Glomerular visceral epithelial cell (primary cell): Measurements from ENCODE around the gene MFRP.
A peak's percentile ranks its signal among the peaks of the same experiment; 100 is the strongest.

Experiments
- DNase-seq: peaks from one replicate; pipeline ENCODE4 v3.0.0-alpha.2; 2016; ENCODE audit errors: extremely low spot score

Gene MFRP

GRCh38 chr11:119338965-119339588, 7.4 kb downstream of the MFRP start:
- no peak for DNase-seq

- peak; percentile 73 for DNase-seq
Observed at GRCh38 chr11:119338318-119338890, 8.1 kb downstream of the MFRP start.

GRCh38 chr11:119337581-119338317, 8.8 kb downstream of the MFRP start:
- peak; percentile 40 for DNase-seq

GRCh38 chr11:119336744-119337469, 9.6 kb downstream of the MFRP start:
- no peak for DNase-seq

- DNase-seq = no peak
Observed at GRCh38 chr11:119335655-119336543, 10.6 kb downstream of the MFRP start.

GRCh38 chr11:119335091-119335654, 11.3 kb downstream of the MFRP start:
- DNase-seq = no peak

- peak; percentile 94 for DNase-seq
Observed at GRCh38 chr11:119334174-119334930, 12.2 kb downstream of the MFRP start, which contains the start of gene RNF26. Gene RNF26 (plus strand): TSS chr11:119334527. CDS start chr11:119335123, 596 bp downstream.

- no peak for DNase-seq
Observed at GRCh38 chr11:119332111-119332765, 14.3 kb downstream of the MFRP start.

GRCh38 chr11:119330237-119330636, 16.3 kb downstream of the MFRP start:
- no peak for DNase-seq

GRCh38 chr11:119329320-119329719, 17.2 kb downstream of the MFRP start:
- no peak for DNase-seq

GRCh38 chr11:119324189-119324588, 22.3 kb downstream of the MFRP start:
- no peak for DNase-seq

- peak; percentile 73 for DNase-seq
Observed at GRCh38 chr11:119323532-119324033, 22.9 kb downstream of the MFRP start.

GRCh38 chr11:119322921-119323531, 23.5 kb downstream of the MFRP start:
- no peak for DNase-seq

- no peak for DNase-seq
Observed at GRCh38 chr11:119322360-119322739, 24.2 kb downstream of the MFRP start.

GRCh38 chr11:119320776-119321524, 25.6 kb downstream of the MFRP start:
- DNase-seq = peak; percentile 83

GRCh38 chr11:119320240-119320775, 26.2 kb downstream of the MFRP start:
- DNase-seq = no peak

GRCh38 chr11:119319700-119320239, 26.7 kb downstream of the MFRP start:
- no peak for DNase-seq
